ENCODE measurements around the gene RAMP3. TPM values are rescaled to one million over a fixed set of nuclear protein-coding genes. Genes with fewer than 3 reads are reported as not detected.
"Not testable (repeated sequence)": the region's sequence is repeated elsewhere in the genome, so short reads cannot be mapped to it uniquely, and the experiment has no call there.

Gene RAMP3
- total RNA-seq, 2 experiments from 2014 or later = not detected

- Mint-ChIP-seq H3K27ac (no peak overlapping the region), H3K4me3 (no peak overlapping the region), H3K4me1 (peaks cover 6% of the 10 kb centered on the region), H3K27me3 (peaks cover 14% of the 10 kb centered on the region), H3K36me3 (no peaks in the 10 kb centered on the region), H3K9me3 (no peaks in the 10 kb centered on the region)
- DNase-seq (no peak), ATAC-seq (ENCODE audit: low read depth) (no peak)
- POLR2A ChIA-PET = no interaction called here
Observed at GRCh38 chr7:45138433-45139267, 18.9 kb upstream of the RAMP3 start.

GRCh38 chr7:45140827-45141226 lies 16.8 kb upstream of the RAMP3 start:
- POLR2A ChIA-PET = no interaction called here
- H3K4me1 Mint-ChIP-seq = peaks cover 4% of the 10 kb centered on the region
- H3K36me3 Mint-ChIP-seq = no peaks in the 10 kb centered on the region
- no peak overlapping the region for H3K27ac Mint-ChIP-seq
- no peaks in the 10 kb centered on the region for H3K9me3 Mint-ChIP-seq
- H3K4me3 Mint-ChIP-seq = peak overlapping the region; percentile 8
- no peak for DNase-seq
- ATAC-seq (ENCODE audit: low read depth) = peak; percentile 51
- peaks cover 19% of the 10 kb centered on the region for H3K27me3 Mint-ChIP-seq

DNA sequence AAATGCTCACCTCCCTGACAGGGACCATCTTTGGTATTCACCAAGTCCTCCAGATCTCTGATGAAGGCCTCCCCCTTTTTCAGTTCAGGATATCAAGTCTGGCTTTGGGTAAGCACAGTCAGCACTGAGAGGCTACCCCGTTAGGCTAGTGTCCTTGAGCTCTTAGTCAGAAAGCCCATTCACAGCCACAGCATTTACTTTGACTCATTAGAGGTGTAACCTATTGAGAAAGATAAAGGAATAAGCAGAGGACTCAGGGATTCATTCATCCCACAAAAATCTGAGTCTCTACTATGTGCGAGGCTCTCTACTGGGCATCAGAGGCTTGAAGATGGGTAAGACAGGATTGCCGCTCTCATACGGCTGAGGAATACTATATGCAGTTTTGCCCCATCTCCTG lies 14.0 kb upstream of the RAMP3 start:
- Mint-ChIP-seq H3K27me3 (peaks cover 14% of the 10 kb centered on the region), H3K9me3 (no peaks in the 10 kb centered on the region), H3K4me1 (peaks cover 1% of the 10 kb centered on the region), H3K4me3 (no peak overlapping the region), H3K27ac (no peak overlapping the region), H3K36me3 (no peaks in the 10 kb centered on the region)
- POLR2A ChIA-PET = no interaction called here
- DNase-seq (no peak), ATAC-seq (ENCODE audit: low read depth) (no peak)

DNA sequence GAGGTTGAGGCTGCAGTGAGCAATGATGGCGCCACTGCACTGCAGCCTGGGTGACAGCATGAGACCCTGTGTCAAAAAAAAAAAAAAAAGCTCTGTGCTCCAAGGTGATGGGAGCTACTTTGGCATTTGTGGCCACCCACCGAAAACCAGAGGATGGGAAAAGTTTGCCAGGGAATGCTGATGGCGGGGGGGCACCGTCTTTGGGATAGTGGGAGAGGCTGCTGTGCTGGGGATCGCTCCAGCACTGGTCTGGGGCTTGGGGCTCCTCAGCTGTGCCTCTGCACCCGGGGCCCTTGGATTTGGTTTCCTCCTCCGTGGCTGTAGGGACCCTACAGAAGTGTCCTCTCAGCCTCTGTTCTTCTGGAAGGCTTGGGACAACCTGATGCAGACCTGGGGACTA lies 11.7 kb upstream of the RAMP3 start:
- Mint-ChIP-seq H3K9me3 (no peaks in the 10 kb centered on the region), H3K4me3 (no peak overlapping the region), H3K36me3 (no peaks in the 10 kb centered on the region), H3K27me3 (peaks cover 9% of the 10 kb centered on the region), H3K4me1 (peaks cover 1% of the 10 kb centered on the region), H3K27ac (no peak overlapping the region)
- ATAC-seq (ENCODE audit: low read depth) = no peak
- POLR2A ChIA-PET = no interaction called here
- DNase-seq = no peak

- no peak for ATAC-seq (ENCODE audit: low read depth)
- H3K27me3 Mint-ChIP-seq = peaks cover 11% of the 10 kb centered on the region
- H3K4me3 Mint-ChIP-seq = no peak overlapping the region
- DNase-seq = no peak
- no peaks in the 10 kb centered on the region for H3K36me3 Mint-ChIP-seq
- no peaks in the 10 kb centered on the region for H3K9me3 Mint-ChIP-seq
- no peak overlapping the region for H3K27ac Mint-ChIP-seq
- POLR2A ChIA-PET = no interaction called here
- H3K4me1 Mint-ChIP-seq = peaks cover 1% of the 10 kb centered on the region
Observed at GRCh38 chr7:45146531-45147379, 10.8 kb upstream of the RAMP3 start.

DNA sequence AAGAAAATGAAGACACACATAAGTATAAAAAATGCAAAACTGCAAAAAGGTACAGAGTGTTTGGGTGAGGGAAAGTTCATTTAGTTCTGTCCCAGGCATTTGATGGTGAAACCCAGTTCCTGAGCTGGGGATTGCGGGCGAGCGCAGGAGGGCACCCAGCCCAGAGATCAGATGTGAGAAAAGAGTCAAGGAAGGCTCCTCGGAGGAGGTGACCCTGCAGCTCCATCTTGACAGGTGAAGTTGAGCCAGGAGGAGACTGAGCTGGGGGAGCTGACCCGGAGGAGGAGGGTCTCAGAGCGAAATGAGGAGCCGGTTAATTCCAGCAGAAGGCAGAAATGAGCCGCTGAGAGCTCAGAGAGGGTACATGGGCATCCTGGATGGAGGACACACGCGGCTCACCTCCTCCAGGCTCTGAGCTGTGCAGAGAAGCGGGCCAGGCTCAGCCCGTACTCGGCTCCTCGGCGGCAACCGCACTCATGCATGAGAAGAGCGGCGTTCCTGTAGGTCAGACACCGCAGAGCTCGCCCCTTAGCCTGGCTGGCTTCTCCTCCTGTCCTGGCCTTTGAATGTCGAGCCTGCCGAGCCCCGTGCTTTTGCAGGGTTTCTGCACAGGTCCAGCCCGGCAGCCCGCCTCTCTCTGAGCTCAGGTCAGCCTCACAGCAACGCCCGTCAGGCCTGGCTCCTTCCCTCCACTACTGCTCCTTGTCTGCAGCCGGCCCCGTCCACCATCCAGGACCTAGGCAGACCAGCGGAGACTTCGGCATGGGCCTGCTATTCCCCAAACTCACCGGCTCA lies 9.5 kb upstream of the RAMP3 start:
- H3K4me3 Mint-ChIP-seq = no peak overlapping the region
- peaks cover 11% of the 10 kb centered on the region for H3K27me3 Mint-ChIP-seq
- no peaks in the 10 kb centered on the region for H3K9me3 Mint-ChIP-seq
- POLR2A ChIA-PET = no interaction called here
- ATAC-seq (ENCODE audit: low read depth) (no peak), DNase-seq (no peak)
- H3K36me3 Mint-ChIP-seq = no peaks in the 10 kb centered on the region
- H3K27ac Mint-ChIP-seq = no peak overlapping the region
- no peaks in the 10 kb centered on the region for H3K4me1 Mint-ChIP-seq

DNA sequence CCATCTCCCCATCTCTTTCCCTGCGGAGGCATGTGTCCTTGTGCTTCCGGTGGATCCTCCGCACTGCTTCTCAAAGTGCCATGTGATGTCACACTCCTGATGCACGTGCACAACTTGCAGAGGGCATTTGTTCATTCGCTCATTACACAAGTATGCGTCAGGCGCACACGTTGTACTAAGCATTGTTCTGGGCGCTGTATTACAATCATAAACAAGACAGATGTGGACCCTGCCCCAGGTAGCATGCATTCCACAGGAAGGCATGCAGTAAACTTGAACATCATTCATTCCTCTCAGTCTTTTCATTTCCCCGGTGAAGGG lies 9.0 kb upstream of the RAMP3 start:
- H3K36me3 Mint-ChIP-seq = no peaks in the 10 kb centered on the region
- POLR2A ChIA-PET = no interaction called here
- H3K9me3 Mint-ChIP-seq = no peaks in the 10 kb centered on the region
- H3K27ac Mint-ChIP-seq = no peak overlapping the region
- H3K27me3 Mint-ChIP-seq = peaks cover 11% of the 10 kb centered on the region
- no peaks in the 10 kb centered on the region for H3K4me1 Mint-ChIP-seq
- DNase-seq (no peak), ATAC-seq (ENCODE audit: low read depth) (no peak)
- no peak overlapping the region for H3K4me3 Mint-ChIP-seq

DNA sequence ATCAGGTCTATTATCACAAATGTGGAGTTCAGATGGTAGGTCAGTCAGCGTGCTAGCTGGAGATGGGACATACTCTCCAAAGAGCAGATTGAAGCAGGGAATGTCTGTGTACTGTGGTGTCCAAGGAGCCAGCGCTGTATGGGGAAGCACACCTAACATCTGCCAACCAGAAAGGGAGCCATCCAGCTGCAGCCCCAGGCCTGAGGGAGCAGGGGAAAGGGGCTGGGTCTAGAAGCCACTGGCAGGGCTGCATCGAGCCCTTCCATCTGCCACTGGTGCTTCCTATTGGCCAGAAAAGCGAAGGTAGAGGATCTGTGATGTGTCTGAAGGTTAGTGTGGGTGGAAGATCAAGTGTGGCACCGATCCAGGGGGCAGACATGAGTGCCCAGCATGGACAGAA lies 8.0 kb upstream of the RAMP3 start:
- Mint-ChIP-seq H3K4me3 (no peak overlapping the region), H3K36me3 (no peaks in the 10 kb centered on the region), H3K9me3 (no peaks in the 10 kb centered on the region), H3K27ac (no peak overlapping the region), H3K27me3 (peaks cover 8% of the 10 kb centered on the region), H3K4me1 (peaks cover 1% of the 10 kb centered on the region)
- DNase-seq (no peak), ATAC-seq (ENCODE audit: low read depth) (no peak)
- POLR2A ChIA-PET = no interaction called here

- H3K4me3 Mint-ChIP-seq = no peak overlapping the region
- H3K27me3 Mint-ChIP-seq = peaks cover 6% of the 10 kb centered on the region
- POLR2A ChIA-PET = no interaction called here
- H3K27ac Mint-ChIP-seq = no peak overlapping the region
- ATAC-seq (ENCODE audit: low read depth) (no peak), DNase-seq (no peak)
- H3K36me3 Mint-ChIP-seq = no peaks in the 10 kb centered on the region
- peaks cover 3% of the 10 kb centered on the region for H3K4me1 Mint-ChIP-seq
- no peaks in the 10 kb centered on the region for H3K9me3 Mint-ChIP-seq
Observed at GRCh38 chr7:45150199-45150598, 7.4 kb upstream of the RAMP3 start.

- POLR2A ChIA-PET = no interaction called here
- no peak overlapping the region for H3K27ac Mint-ChIP-seq
- H3K9me3 Mint-ChIP-seq = no peaks in the 10 kb centered on the region
- no peak for ATAC-seq (ENCODE audit: low read depth)
- no peaks in the 10 kb centered on the region for H3K36me3 Mint-ChIP-seq
- peaks cover 3% of the 10 kb centered on the region for H3K4me1 Mint-ChIP-seq
- H3K27me3 Mint-ChIP-seq = peaks cover 6% of the 10 kb centered on the region
- DNase-seq = no peak
- no peak overlapping the region for H3K4me3 Mint-ChIP-seq
Observed at GRCh38 chr7:45151131-45151684, 6.4 kb upstream of the RAMP3 start.

DNA sequence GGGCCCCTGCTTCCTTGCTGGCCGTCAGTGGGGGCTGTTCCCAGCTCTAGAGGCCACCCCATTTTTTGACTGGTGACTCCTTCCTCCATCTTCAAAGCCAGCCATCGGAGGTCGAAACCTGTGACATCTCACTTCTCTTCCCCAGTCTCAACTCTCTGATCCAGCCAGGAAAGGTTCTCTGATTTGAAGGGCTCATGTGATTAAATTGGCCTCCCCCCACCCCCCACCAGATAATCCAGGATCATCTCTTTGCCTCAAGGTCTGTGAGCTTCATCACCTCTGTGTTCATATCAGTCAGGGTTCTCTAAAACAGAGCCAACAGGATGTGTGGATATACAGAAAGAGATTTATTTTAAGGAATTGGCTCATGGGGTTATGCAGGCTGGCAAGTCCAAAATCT lies 5.6 kb upstream of the RAMP3 start:
- Mint-ChIP-seq H3K9me3 (no peaks in the 10 kb centered on the region), H3K36me3 (no peaks in the 10 kb centered on the region), H3K4me3 (no peak overlapping the region), H3K27ac (no peak overlapping the region), H3K27me3 (peaks cover 9% of the 10 kb centered on the region), H3K4me1 (peaks cover 4% of the 10 kb centered on the region)
- ATAC-seq (ENCODE audit: low read depth) (no peak), DNase-seq (no peak)
- POLR2A ChIA-PET = no interaction called here

GRCh38 chr7:45153233-45153632 lies 4.4 kb upstream of the RAMP3 start:
- no peaks in the 10 kb centered on the region for H3K9me3 Mint-ChIP-seq
- no peak for ATAC-seq (ENCODE audit: low read depth)
- no peaks in the 10 kb centered on the region for H3K36me3 Mint-ChIP-seq
- POLR2A ChIA-PET = no interaction called here
- peaks cover 4% of the 10 kb centered on the region for H3K4me1 Mint-ChIP-seq
- H3K4me3 Mint-ChIP-seq = no peak overlapping the region
- H3K27me3 Mint-ChIP-seq = peaks cover 13% of the 10 kb centered on the region
- DNase-seq = no peak
- no peak overlapping the region for H3K27ac Mint-ChIP-seq

DNA sequence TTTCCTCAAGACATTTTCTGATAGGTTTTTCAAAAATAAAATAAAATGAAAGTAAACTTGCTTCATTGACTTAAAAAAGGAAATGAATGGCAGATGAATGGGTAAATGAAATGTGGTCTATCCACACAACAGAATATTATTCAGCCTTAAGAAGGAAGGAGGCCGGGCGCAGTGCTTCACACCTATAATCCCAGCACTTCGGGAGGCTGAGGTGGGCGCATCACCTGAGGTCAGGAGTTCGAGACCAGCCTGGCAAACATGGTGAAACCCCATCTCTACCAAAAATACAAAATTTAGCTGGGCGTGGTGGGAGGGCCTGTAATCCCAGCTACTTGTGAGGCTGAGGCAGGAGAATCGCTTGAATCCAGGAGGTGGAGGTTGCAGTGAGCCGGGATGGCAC lies 3.7 kb upstream of the RAMP3 start:
- peaks cover 19% of the 10 kb centered on the region for H3K27me3 Mint-ChIP-seq
- H3K9me3 Mint-ChIP-seq; H3K4me3 Mint-ChIP-seq; H3K27ac Mint-ChIP-seq; H3K36me3 Mint-ChIP-seq; POLR2A ChIA-PET; ATAC-seq (ENCODE audit: low read depth); DNase-seq; H3K4me1 Mint-ChIP-seq: not testable (repeated sequence)

Measured in activated naive CD8-positive, alpha-beta T cell treated with anti-CD3 and anti-CD28 coated beads, Interleukin-2, amount 10 ng/mL, durations not matched to agents 7 days and 5 days (primary cell).